Spinal cord (tissue), 10 donors: ENCODE measurements around the gene LRRC61. TPM values are rescaled to one million over a fixed set of nuclear protein-coding genes. Genes with fewer than 3 reads are reported as not detected.

Experiments
- DNase-seq, 6 donors: peaks; one replicate each; pipeline versions ENCODE4 v3.0.0 to v3.0.0-alpha.2; 2013 to 2015; ENCODE audit warnings: low spot score in 6 of 6, low read depth in 4 of 6
- H3K27ac ChIP-seq: one replicate; pipeline ENCODE4 v1.5.1; 2013; ENCODE audit warnings: low read depth, low read length, control low read depth
- H3K27me3 ChIP-seq: one replicate; pipeline ENCODE4 v1.6.1; 2013; ENCODE audit warnings: low read length; ENCODE audit not compliant: control insufficient read depth, insufficient read depth
- H3K36me3 ChIP-seq: one replicate; pipeline ENCODE4 v1.6.1; 2013; ENCODE audit warnings: low read length; ENCODE audit not compliant: control insufficient read depth, insufficient read depth
- H3K4me1 ChIP-seq: one replicate; pipeline ENCODE4 v1.6.1; 2013; ENCODE audit warnings: low read length; ENCODE audit not compliant: control insufficient read depth, insufficient read depth
- H3K4me3 ChIP-seq: one replicate; pipeline ENCODE4 v1.5.1; 2013; ENCODE audit warnings: low read depth, low read length, control low read depth
- H3K9me3 ChIP-seq: one replicate; pipeline ENCODE4 v1.6.1; 2013; ENCODE audit warnings: low read length; ENCODE audit not compliant: control insufficient read depth, insufficient read depth
- WGBS: methylation state at CpG from one replicate; pipeline ENCODE4 v1.1.5; 2013; ENCODE audit warnings: missing lambda C conversion rate; ENCODE audit not compliant: insufficient coverage; 5-methylcytosine and 5-hydroxymethylcytosine counted together
- polyA plus RNA-seq, 2 donors: library from polyadenylated mRNA; unstranded; fragments of 120-200 nt; gene quantifications; one replicate each; pipeline ENCODE4 v1.2.1, GENCODE V29; 2013; ENCODE audit not compliant: insufficient read length in 2 of 2
- total RNA-seq, 2 donors: library from RNA; depleted of rRNA in 1 of 2; stranded (reverse); fragments of 120-200 nt in 1 of 2; fragments of >200 nt in 1 of 2; gene quantifications; one replicate each; pipeline versions ENCODE4 v1.2.3 to v1.2.4, GENCODE V29; 2013 to 2014
- donor health status: healthy.

Gene LRRC61
- total and polyA plus RNA-seq, 4 donors = 8.1 to 38.6 (median 23.5) TPM

GRCh38 chr7:150379441-150380379 lies 56.6 kb downstream of the LRRC61 start:
- Histone ChIP-seq H3K9me3 (no peaks in the 10 kb centered on the region), H3K27ac (peak overlapping the region; percentile 87)

GRCh38 chr7:150380463-150380862 lies 57.3 kb downstream of the LRRC61 start:
- peak overlapping the region; percentile 82 for H3K4me3 ChIP-seq
- peak overlapping the region; percentile 87 for H3K27ac ChIP-seq

More at GRCh38 chr7:150379441-150380379, 56.6 kb downstream of the LRRC61 start:
- WGBS = under 1% methylated on average over 46 of the region's 52 CpGs
- H3K27me3 ChIP-seq = no peaks in the 10 kb centered on the region
- H3K36me3 ChIP-seq = peaks cover 25% of the 10 kb centered on the region
- peak in 2 of 6 donors; percentile 63 to 67 for DNase-seq
- H3K4me3 ChIP-seq = peak overlapping the region; percentile 82
- peaks cover 63% of the 10 kb centered on the region for H3K4me1 ChIP-seq

GRCh38 chr7:150381096-150381495 lies 57.9 kb downstream of the LRRC61 start:
- Histone ChIP-seq H3K4me3 (no peak overlapping the region), H3K4me1 (peaks cover 77% of the 10 kb centered on the region), H3K27ac (peak overlapping the region; percentile 87), H3K27me3 (no peaks in the 10 kb centered on the region), H3K9me3 (no peaks in the 10 kb centered on the region), H3K36me3 (peaks cover 22% of the 10 kb centered on the region)
- WGBS = 58% methylated on average over 6 of the region's 9 CpGs
- no peak for DNase-seq

More at GRCh38 chr7:150380463-150380862, 57.3 kb downstream of the LRRC61 start:
- Histone ChIP-seq H3K9me3 (no peaks in the 10 kb centered on the region), H3K4me1 (peaks cover 70% of the 10 kb centered on the region), H3K27me3 (no peaks in the 10 kb centered on the region), H3K36me3 (peaks cover 23% of the 10 kb centered on the region)
- DNase-seq = no peak
- WGBS = 52% methylated on average over 11 of the region's 11 CpGs

GRCh38 chr7:150381785-150382122 lies 58.6 kb downstream of the LRRC61 start:
- WGBS = 92% methylated on average over 1 of the region's 1 CpG
- H3K27ac ChIP-seq = peak overlapping the region; percentile 97
- H3K4me1 ChIP-seq = peaks cover 78% of the 10 kb centered on the region
- H3K4me3 ChIP-seq = no peak overlapping the region
- no peaks in the 10 kb centered on the region for H3K27me3 ChIP-seq
- H3K36me3 ChIP-seq = peaks cover 22% of the 10 kb centered on the region
- H3K9me3 ChIP-seq = no peaks in the 10 kb centered on the region
- no peak for DNase-seq

- WGBS = 64% methylated on average over 17 of the region's 20 CpGs
- no peak for DNase-seq
- no peak overlapping the region for H3K4me3 ChIP-seq
- peaks cover 81% of the 10 kb centered on the region for H3K4me1 ChIP-seq
- H3K27ac ChIP-seq = peak overlapping the region; percentile 97
- peaks cover 24% of the 10 kb centered on the region for H3K36me3 ChIP-seq
- H3K9me3 ChIP-seq = no peaks in the 10 kb centered on the region
- H3K27me3 ChIP-seq = no peaks in the 10 kb centered on the region
These were observed 59.1 kb downstream of the LRRC61 start for GRCh38 chr7:150382123-150382843.

- Histone ChIP-seq H3K9me3 (no peaks in the 10 kb centered on the region), H3K4me1 (peaks cover 86% of the 10 kb centered on the region), H3K27ac (peak overlapping the region; percentile 97), H3K36me3 (peaks cover 26% of the 10 kb centered on the region), H3K27me3 (no peaks in the 10 kb centered on the region), H3K4me3 (peak overlapping the region; percentile 32)
- DNase-seq = no peak
- 14% methylated on average over 1 of the region's 4 CpGs for WGBS
These were observed 59.7 kb downstream of the LRRC61 start for GRCh38 chr7:150382844-150383225.

- Histone ChIP-seq H3K27me3 (no peaks in the 10 kb centered on the region), H3K4me3 (peak overlapping the region; percentile 42), H3K4me1 (peaks cover 87% of the 10 kb centered on the region), H3K9me3 (no peaks in the 10 kb centered on the region), H3K27ac (peak overlapping the region; percentile 97), H3K36me3 (peaks cover 29% of the 10 kb centered on the region)
- peak in 5 of 6 donors; percentile 67 to 96 (median 82) for DNase-seq
- WGBS = 23% methylated on average over 17 of the region's 22 CpGs
These were observed 60.7 kb downstream of the LRRC61 start for GRCh38 chr7:150383710-150384397.

- Histone ChIP-seq H3K36me3 (peaks cover 37% of the 10 kb centered on the region), H3K9me3 (no peaks in the 10 kb centered on the region), H3K4me3 (peak overlapping the region; percentile 42), H3K27ac (peak overlapping the region; percentile 97), H3K4me1 (peaks cover 95% of the 10 kb centered on the region), H3K27me3 (no peaks in the 10 kb centered on the region)
- DNase-seq = no peak
- WGBS = 33% methylated on average over 9 of the region's 15 CpGs
These were observed 61.5 kb downstream of the LRRC61 start for GRCh38 chr7:150384406-150385301.
